NCI-H146 (cell line): ENCODE data around the gene TMEM178A.
"Not testable (repeated sequence)": the region's sequence is repeated elsewhere in the genome, so short reads cannot be mapped to it uniquely, and the experiment has no call there.

ENCODE experiments used
- DNase-seq: peaks from one replicate; lab custom pipeline; 2025; lab: John Stamatoyannopoulos, UW

TMEM178A gene

GRCh38 chr2:39665811-39666490, at the start of gene TMEM178A:
TMEM178A (plus strand) TSS chr2:39665917; CDS start chr2:39665975, 58 bp downstream.
- peak; percentile 78 for DNase-seq

DNA sequence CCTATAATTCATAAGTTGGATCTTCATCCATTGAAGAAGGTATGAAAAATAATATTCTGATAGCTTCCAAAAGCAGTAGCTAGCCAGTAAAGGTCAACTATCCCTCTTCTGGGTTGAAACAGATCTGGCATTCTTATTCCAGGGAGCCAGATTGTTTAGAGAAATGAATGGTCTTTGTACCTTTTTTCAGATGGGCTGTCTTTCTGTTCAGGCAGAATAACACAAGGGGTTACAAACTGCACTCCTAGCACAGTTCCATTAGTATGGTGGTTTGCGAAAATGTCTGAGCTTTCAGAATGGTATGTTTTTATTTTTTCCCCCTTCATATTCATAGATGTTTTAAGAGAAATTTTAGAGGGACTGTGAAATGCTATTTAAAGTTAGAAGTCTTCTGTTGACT, 47.5 kb upstream of the TMEM178A start:
- DNase-seq, result no peak

DNA sequence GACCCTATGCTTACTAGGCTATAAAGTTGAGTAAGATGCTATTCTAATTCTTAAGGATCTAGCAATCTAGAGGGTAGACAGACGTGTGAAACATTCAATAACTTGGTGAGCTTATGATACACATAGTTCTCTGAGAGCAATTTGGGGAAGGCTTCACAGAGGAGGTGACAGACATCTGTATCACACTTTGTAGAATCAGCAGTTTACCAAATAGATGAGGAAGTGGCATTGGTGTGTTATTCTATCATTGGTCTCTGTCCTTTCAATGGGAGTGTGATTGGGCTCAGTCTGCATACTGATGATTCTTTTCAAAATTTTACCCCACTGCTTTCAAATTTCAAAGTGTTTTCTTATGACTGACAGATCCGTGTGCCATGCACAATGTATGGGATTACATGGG, 47.0 kb upstream of the TMEM178A start:
- DNase-seq, result no peak

DNA sequence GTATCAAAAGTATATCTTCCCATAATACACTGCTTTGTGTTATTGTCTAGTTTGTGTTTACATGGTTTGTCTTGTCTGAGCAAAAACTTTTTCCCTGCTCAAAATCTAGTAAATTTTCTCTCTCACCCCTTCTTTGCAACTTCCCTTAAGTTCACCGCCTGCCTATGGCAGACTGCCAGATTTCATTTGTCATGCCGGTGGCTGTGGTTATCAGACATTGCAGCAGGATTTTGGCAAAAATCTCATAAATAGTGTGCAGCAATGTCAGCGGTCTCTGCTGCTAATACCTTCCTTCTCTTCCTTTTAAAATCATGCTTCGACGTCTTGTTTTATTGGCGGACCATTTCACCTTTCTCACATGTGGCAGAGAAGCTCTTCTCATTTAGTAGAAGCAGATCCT, 45.6 kb upstream of the TMEM178A start:
- DNase-seq, result no peak

GRCh38 chr2:39621596-39621995, 44.1 kb upstream of the TMEM178A start:
- no peak for DNase-seq

GRCh38 chr2:39622860-39623259, 42.9 kb upstream of the TMEM178A start:
- no peak for DNase-seq

GRCh38 chr2:39623917-39624316, 41.8 kb upstream of the TMEM178A start:
- no peak for DNase-seq

- DNase-seq, result no peak
Observed at GRCh38 chr2:39625193-39625926, 40.4 kb upstream of the TMEM178A start.

DNA sequence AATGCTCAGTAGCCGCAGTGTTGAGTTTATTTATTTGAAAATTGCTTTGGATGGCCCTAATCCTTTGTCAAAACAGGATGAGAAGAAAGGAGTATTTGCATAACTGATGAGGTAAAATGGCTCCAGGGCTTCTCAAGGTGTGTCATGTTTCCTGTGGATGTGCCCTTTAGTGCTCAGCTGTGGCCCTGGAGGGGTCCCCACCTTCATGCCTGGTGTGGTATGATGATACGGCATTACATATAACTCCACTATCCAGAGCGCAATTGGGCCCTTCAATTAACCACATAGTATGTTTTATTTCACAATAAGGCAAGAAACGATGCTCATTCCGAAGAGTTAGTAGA, 39.8 kb upstream of the TMEM178A start:
- DNase-seq, result peak; percentile 32

- not testable (repeated sequence) for DNase-seq
Observed at GRCh38 chr2:39628346-39628745, 37.4 kb upstream of the TMEM178A start.

- no peak for DNase-seq
Observed at GRCh38 chr2:39629646-39630045, 36.1 kb upstream of the TMEM178A start.

GRCh38 chr2:39631256-39631655, 34.5 kb upstream of the TMEM178A start:
- DNase-seq, result no peak

GRCh38 chr2:39631718-39632117, 34.0 kb upstream of the TMEM178A start:
- no peak for DNase-seq

DNA sequence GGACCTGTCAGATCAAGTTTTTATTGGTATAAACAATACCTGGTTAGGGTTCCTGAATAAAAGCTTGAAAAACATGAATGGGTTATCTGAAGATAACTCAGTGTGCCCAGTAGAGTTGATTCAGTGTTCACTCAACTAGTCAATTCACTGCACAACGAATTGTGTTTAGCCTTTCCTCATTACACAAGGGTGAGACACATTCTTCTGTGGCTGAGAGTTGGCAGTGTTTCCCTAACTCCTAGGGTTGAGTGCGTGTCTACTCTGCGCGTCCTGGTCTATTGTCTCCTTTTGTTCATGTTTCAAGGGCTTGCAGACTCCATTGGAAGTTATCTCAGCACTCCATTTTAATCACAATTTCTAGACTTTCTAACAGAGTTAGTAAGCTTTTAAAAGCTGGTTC, 32.8 kb upstream of the TMEM178A start:
- DNase-seq, result no peak

- no peak for DNase-seq
Observed at GRCh38 chr2:39636306-39636705, 29.4 kb upstream of the TMEM178A start.

- DNase-seq, result no peak
Observed at GRCh38 chr2:39638581-39638980, 27.1 kb upstream of the TMEM178A start.

GRCh38 chr2:39640107-39640506, 25.6 kb upstream of the TMEM178A start:
- DNase-seq, result no peak

GRCh38 chr2:39640681-39641080, 25.0 kb upstream of the TMEM178A start:
- no peak for DNase-seq

- DNase-seq, result no peak
Observed at GRCh38 chr2:39641635-39642034, 24.1 kb upstream of the TMEM178A start.

DNA sequence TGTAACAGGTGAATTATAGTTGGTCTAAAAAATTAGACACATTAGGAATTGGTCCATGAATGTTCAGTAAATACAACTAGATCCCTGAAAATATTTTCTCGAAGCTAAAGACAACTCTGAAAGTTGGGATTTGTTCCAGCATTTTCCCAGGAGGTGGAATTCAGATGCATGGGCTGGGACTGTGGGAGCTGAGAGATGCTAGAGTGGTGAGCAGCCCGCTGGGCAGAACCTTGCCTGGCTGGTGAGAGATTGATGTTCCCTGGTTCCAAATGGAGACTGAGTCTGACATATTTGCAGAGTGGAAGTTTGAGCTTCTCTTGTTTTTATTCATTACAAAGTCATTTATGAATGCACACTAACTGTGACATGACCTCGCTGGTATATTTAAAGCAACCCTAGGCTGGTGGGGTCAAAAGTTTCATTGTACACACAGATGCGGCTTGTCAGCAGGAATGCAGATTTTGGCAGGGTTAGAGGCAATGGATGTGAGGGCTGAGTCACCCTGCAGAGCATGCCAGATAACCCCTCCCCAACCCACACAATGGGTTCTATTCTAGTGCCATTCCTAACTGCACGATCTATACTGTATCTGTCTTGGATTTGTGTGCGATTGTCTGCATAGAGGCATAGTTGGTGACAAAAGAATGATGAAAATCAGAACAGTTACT, 23.5 kb upstream of the TMEM178A start:
- no peak for DNase-seq

GRCh38 chr2:39645826-39646225, 19.9 kb upstream of the TMEM178A start:
- DNase-seq, result no peak

- DNase-seq, result no peak
Observed at GRCh38 chr2:39646267-39646666, 19.4 kb upstream of the TMEM178A start.

GRCh38 chr2:39647104-39647765, 18.5 kb upstream of the TMEM178A start:
- DNase-seq, result no peak
